Natural killer cell (primary cell): Measurements from ENCODE around the gene MRPL16. TPM values are rescaled to one million over a fixed set of nuclear protein-coding genes. Genes with fewer than 3 reads are reported as not detected.
A peak's percentile ranks its signal among the peaks of the same experiment; 100 is the strongest.

Experiments
- ATAC-seq, 3 donors: fragments of 150-1000 bp in 2 of 3; fragments of 200-7000 bp in 1 of 3; cut with Tn5 transposase; 1 replicate in 1 of 3; 2 replicates in 2 of 3; pipeline ENCODE4 v1.10.0; 2021; ENCODE audit warnings: mild to moderate bottlenecking in 2 of 3, moderate library complexity in 2 of 3
- DNase-seq, 2 donors: peaks; one replicate each; pipeline versions ENCODE4 v3.0.0 to v3.0.0-alpha.2; 2013 to 2021; ENCODE audit warnings: mixed read lengths in 1 of 2
- H3K27ac ChIP-seq: one replicate; pipeline ENCODE4 v1.5.1; 2013; ENCODE audit warnings: mild to moderate bottlenecking, low read length
- H3K27me3 ChIP-seq: one replicate; pipeline ENCODE4 v1.6.1; 2013; ENCODE audit warnings: low read length; ENCODE audit not compliant: control insufficient read depth, insufficient read depth
- H3K36me3 ChIP-seq: one replicate; pipeline ENCODE4 v1.6.1; 2013; ENCODE audit warnings: low read length; ENCODE audit not compliant: control insufficient read depth, insufficient read depth
- H3K4me1 ChIP-seq: one replicate; pipeline ENCODE4 v1.6.1; 2013; ENCODE audit warnings: low read length; ENCODE audit not compliant: control insufficient read depth, insufficient read depth
- H3K4me3 ChIP-seq: one replicate; pipeline ENCODE4 v1.5.1; 2013; ENCODE audit warnings: low read length
- H3K9me3 ChIP-seq: one replicate; pipeline ENCODE4 v1.6.1; 2013; ENCODE audit warnings: low read length; ENCODE audit not compliant: control insufficient read depth, insufficient read depth
- H3K27ac Mint-ChIP-seq, 2 donors: one replicate each; pipeline ENCODE4 v1.8.0; 2022; ENCODE audit warnings: mild to moderate bottlenecking in 2 of 2, mixed read lengths in 2 of 2, moderate library complexity in 1 of 2
- H3K27me3 Mint-ChIP-seq, 2 donors: one replicate each; pipeline ENCODE4 v1.8.0; 2022; ENCODE audit warnings: low read depth in 2 of 2, mixed read lengths in 2 of 2
- H3K36me3 Mint-ChIP-seq: one replicate; pipeline ENCODE4 v1.8.0; 2022; ENCODE audit warnings: mixed read lengths
- H3K4me1 Mint-ChIP-seq, 2 donors: one replicate each; pipeline ENCODE4 v1.8.0; 2022; ENCODE audit warnings: mixed read lengths in 2 of 2
- H3K4me3 Mint-ChIP-seq: one replicate; pipeline ENCODE4 v1.8.0; 2022; ENCODE audit warnings: mild to moderate bottlenecking, moderate library complexity, mixed read lengths
- H3K9me3 Mint-ChIP-seq, 2 donors: one replicate each; pipeline ENCODE4 v1.8.0; 2022; ENCODE audit warnings: mixed read lengths in 2 of 2
- WGBS: methylation state at CpG from one replicate; pipeline ENCODE4 v1.1.7; 2013; ENCODE audit warnings: missing lambda C conversion rate; ENCODE audit not compliant: insufficient coverage; 5-methylcytosine and 5-hydroxymethylcytosine counted together
- intact Hi-C: fragments of 100-400 bp; cut with micrococcal nuclease; formaldehyde crosslinking; loops from one replicate; pipeline ENCODE4 v1.14.2; 2022
- total RNA-seq, 4 donors: library from RNA; stranded (reverse); fragments of 120-200 nt in 1 of 4; gene quantifications; one replicate each; pipeline versions ENCODE4 v1.2.3 to v1.2.4, GENCODE V29; 2013 to 2022
- TF ChIP-seq, protein P1 (sequence below): fragments of 200-600 bp; IDR thresholded peaks from one replicate; pipeline ENCODE4 v1.8.0; 2022; ENCODE audit warnings: antibody characterized with exemption

Gene MRPL16
- total RNA-seq, 3 donors from 2014 or later (not counting 1 experiment from before 2014, with no cell fraction given) = 34.9 to 38.0 (median 37.5) TPM

DNA sequence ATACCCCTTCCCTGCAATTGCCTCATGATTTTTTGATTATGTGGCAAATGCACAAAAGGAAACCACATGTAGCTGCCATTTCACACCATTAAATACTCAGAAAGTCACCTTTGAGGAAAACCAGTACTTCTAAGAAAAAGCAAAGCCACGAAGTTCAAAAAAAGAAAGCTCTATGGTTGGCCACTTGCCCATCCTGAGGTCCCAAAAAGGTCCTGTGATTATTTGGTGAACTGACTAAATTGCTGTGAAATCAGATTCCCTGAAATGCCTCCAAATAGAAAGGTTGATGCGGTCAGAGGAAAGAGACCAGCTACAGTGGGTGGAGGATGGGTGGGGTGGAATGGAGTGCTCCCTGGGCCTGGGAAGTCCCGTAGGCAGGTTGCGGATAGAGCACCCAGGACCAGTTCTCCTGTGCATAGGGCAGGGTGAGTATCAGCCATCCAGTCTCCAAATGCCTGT is 26.9 kb downstream of the MRPL16 start:
- intact Hi-C loops = no loop called here

DNA sequence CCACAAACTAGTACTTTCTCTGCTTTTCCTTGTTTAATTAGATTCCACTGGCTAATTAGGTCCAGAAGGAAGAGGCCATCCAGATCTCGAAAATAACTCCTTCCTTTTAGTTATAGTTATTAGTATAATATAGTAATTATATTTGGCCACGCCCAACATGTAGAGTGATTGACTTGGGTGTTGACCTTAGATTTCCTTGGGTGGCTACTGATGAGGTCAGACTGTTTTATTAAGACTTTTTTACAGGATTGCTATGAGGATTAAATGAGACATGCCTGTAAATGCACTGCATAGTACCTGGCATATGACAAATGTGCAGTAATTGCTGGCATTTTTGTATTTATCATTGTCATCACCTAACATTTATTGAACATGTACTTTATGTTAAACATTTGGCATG is 28.5 kb downstream of the MRPL16 start:
- TF ChIP-seq, protein P1, sequence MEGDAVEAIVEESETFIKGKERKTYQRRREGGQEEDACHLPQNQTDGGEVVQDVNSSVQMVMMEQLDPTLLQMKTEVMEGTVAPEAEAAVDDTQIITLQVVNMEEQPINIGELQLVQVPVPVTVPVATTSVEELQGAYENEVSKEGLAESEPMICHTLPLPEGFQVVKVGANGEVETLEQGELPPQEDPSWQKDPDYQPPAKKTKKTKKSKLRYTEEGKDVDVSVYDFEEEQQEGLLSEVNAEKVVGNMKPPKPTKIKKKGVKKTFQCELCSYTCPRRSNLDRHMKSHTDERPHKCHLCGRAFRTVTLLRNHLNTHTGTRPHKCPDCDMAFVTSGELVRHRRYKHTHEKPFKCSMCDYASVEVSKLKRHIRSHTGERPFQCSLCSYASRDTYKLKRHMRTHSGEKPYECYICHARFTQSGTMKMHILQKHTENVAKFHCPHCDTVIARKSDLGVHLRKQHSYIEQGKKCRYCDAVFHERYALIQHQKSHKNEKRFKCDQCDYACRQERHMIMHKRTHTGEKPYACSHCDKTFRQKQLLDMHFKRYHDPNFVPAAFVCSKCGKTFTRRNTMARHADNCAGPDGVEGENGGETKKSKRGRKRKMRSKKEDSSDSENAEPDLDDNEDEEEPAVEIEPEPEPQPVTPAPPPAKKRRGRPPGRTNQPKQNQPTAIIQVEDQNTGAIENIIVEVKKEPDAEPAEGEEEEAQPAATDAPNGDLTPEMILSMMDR = no peak
- DNase-seq (no peak), ATAC-seq (no peak)
- 89% methylated on average over 1 of the region's 2 CpGs for WGBS
- H3K4me3 ChIP-seq = no peak overlapping the region
- intact Hi-C loops = no loop called here
- Mint-ChIP-seq H3K9me3 (no peaks in the 10 kb centered on the region), H3K27ac (no peak overlapping the region), H3K4me1 (peaks cover 41 to 49% of the 10 kb centered on the region in 2 donors), H3K27me3 (no peaks in the 10 kb centered on the region), H3K4me3 (no peak overlapping the region), H3K36me3 (peaks cover 6% of the 10 kb centered on the region)
- H3K27ac ChIP-seq = no peak overlapping the region
- no peaks in the 10 kb centered on the region for H3K9me3 ChIP-seq
- H3K4me1 ChIP-seq = peaks cover 10% of the 10 kb centered on the region
- no peaks in the 10 kb centered on the region for H3K27me3 ChIP-seq
- H3K36me3 ChIP-seq = no peaks in the 10 kb centered on the region

More for the DNA sequence above, 26.9 kb downstream of the MRPL16 start:
- ATAC-seq = peak in 1 of 3 donors; percentile 32
- Mint-ChIP-seq H3K36me3 (peaks cover 11% of the 10 kb centered on the region), H3K27me3 (peaks cover 0 to 7% of the 10 kb centered on the region in 2 donors), H3K4me3 (peak overlapping the region; percentile 73), H3K9me3 (no peaks in the 10 kb centered on the region), H3K27ac (peak overlapping the region; percentile 20 to 67), H3K4me1 (peaks cover 45 to 49% of the 10 kb centered on the region in 2 donors)
- H3K27ac ChIP-seq = no peak overlapping the region
- peaks cover under 1% of the 10 kb centered on the region for H3K36me3 ChIP-seq
- DNase-seq = no peak
- WGBS = 46% methylated on average over 4 of the region's 4 CpGs
- H3K4me1 ChIP-seq = peaks cover 10% of the 10 kb centered on the region
- H3K27me3 ChIP-seq = no peaks in the 10 kb centered on the region
- no peak overlapping the region for H3K4me3 ChIP-seq
- TF ChIP-seq, protein P1 = no peak
- H3K9me3 ChIP-seq = no peaks in the 10 kb centered on the region

DNA sequence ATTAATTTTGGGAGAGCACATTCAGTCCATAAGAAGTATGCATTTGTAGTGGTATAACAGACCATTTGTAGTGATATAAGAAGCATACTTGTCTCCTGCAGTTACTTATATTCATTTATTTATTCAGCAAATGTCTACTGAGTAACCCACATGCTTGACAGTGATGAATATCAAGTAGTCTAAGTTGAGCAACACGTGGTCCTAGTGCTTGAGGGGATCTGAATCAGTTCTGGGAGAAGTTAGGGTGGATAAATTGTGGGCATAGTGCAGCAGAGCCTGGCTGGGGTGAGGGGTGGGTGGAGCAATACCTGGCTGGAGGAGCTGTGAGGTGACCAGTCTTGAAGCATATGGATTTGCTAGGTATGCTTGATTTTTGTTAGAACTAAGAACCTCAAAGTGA is 31.1 kb downstream of the MRPL16 start:
- no peak overlapping the region for H3K27ac Mint-ChIP-seq
- no peak overlapping the region for H3K4me3 Mint-ChIP-seq
- H3K4me1 ChIP-seq = peaks cover 10% of the 10 kb centered on the region
- H3K27ac ChIP-seq = no peak overlapping the region
- no peaks in the 10 kb centered on the region for H3K27me3 ChIP-seq
- peaks cover 31 to 34% of the 10 kb centered on the region in 2 donors for H3K4me1 Mint-ChIP-seq
- H3K4me3 ChIP-seq = no peak overlapping the region
- TF ChIP-seq, protein P1 = no peak
- H3K9me3 ChIP-seq = no peaks in the 10 kb centered on the region
- H3K9me3 Mint-ChIP-seq = no peaks in the 10 kb centered on the region
- peaks cover 2% of the 10 kb centered on the region for H3K36me3 ChIP-seq
- intact Hi-C loops = no loop called here
- DNase-seq = no peak
- H3K36me3 Mint-ChIP-seq = peaks cover 6% of the 10 kb centered on the region
- no peak for ATAC-seq
- 46% methylated on average over 1 of the region's 1 CpG for WGBS
- no peaks in the 10 kb centered on the region for H3K27me3 Mint-ChIP-seq

DNA sequence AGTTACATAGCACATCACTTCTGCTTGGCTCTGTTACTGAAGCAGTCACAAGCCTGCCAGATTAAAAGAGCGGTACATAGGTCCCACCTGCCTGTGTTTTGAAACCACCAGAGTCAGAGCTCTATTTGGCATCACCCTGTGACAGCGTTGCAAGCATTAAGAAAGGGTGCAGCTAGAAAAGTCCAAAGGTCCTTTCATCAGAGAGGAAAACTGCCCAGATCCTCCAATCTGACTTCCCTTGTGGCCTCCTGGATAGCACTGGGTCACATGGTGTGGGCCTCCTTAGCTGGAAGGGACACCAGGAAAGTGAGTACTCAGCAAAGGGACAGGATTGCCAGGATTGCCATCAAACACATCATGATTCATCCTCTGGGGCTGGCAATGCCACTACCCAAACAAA is 32.5 kb downstream of the MRPL16 start:
- ATAC-seq (no peak), DNase-seq (no peak)
- Mint-ChIP-seq H3K27me3 (no peaks in the 10 kb centered on the region), H3K4me3 (no peak overlapping the region), H3K9me3 (no peaks in the 10 kb centered on the region), H3K36me3 (peaks cover 6% of the 10 kb centered on the region), H3K4me1 (peaks cover 17 to 20% of the 10 kb centered on the region in 2 donors), H3K27ac (no peak overlapping the region)
- Histone ChIP-seq H3K36me3 (peaks cover 4% of the 10 kb centered on the region), H3K27ac (no peak overlapping the region), H3K27me3 (no peaks in the 10 kb centered on the region), H3K4me3 (no peak overlapping the region), H3K9me3 (no peaks in the 10 kb centered on the region), H3K4me1 (no peaks in the 10 kb centered on the region)
- TF ChIP-seq, protein P1 = no peak
- 98% methylated on average over 2 of the region's 2 CpGs for WGBS
- intact Hi-C loops = no loop called here
